ENCODE data around the gene UROD. TPM values are rescaled to one million over a fixed set of nuclear protein-coding genes. Genes with fewer than 3 reads are reported as not detected.

Gene UROD
- total RNA-seq, 1 experiment from 2014 or later: 54.3 TPM

- H3K36me3 ChIP-seq (ENCODE audit: control insufficient read depth, insufficient read depth, low read length): no peaks in the 10 kb centered on the region; the same call in none of the 2 replicates
- Mint-ChIP-seq H3K9me3 (ENCODE audit: unreplicated experiment) (no peaks in the 10 kb centered on the region), H3K27me3 (ENCODE audit: insufficient read depth, unreplicated experiment) (no peaks in the 10 kb centered on the region), H3K27ac (ENCODE audit: unreplicated experiment) (no peak overlapping the region), H3K4me1 (ENCODE audit: low read depth, unreplicated experiment) (peaks cover 11% of the 10 kb centered on the region), H3K4me3 (ENCODE audit: unreplicated experiment) (no peak overlapping the region), H3K36me3 (ENCODE audit: insufficient read depth, unreplicated experiment) (peaks cover 23% of the 10 kb centered on the region)
- intact Hi-C loops (cut with micrococcal nuclease; ENCODE audit: unreplicated experiment): no loop called here
- BruUV-seq (replicated peaks): no TSS peak
- DNase-seq: no peak
- CTCF ChIA-PET: interaction anchor here (1.1 kb wide), 1 partner anchor 13 kb away, joined by 5 read pairs; no protein-coding TSS in a partner anchor
- no peak overlapping the region for H3K4me3 ChIP-seq (ENCODE audit: low read depth, low read length)
- no peaks in the 10 kb centered on the region for H3K27me3 ChIP-seq (replicated peaks; ENCODE audit: control insufficient read depth, insufficient read depth, low read length)
- no peak for TF ChIP-seq CTCF (IDR thresholded peaks at IDR 0.05; ENCODE audit: insufficient read depth in 1 of 2, low read depth in 1 of 2, low read length in 1 of 2, severe bottlenecking in 1 of 2, unreplicated experiment in 1 of 2)
- H3K4me1 ChIP-seq: no peaks in the 10 kb centered on the region
- H3K9me3 ChIP-seq: no peaks in the 10 kb centered on the region
- POLR2A ChIA-PET: no interaction called here
Measured at GRCh38 chr1:45005761-45006160, 6.3 kb upstream of the UROD start.

- Histone ChIP-seq H3K4me3 (ENCODE audit: low read depth, low read length) (no peak overlapping the region), H3K27me3 (replicated peaks; ENCODE audit: control insufficient read depth, insufficient read depth, low read length) (no peaks in the 10 kb centered on the region), H3K4me1 (peaks cover 4% of the 10 kb centered on the region; the same call in 1 of the 2 replicates), H3K9me3 (no peaks in the 10 kb centered on the region), H3K36me3 (ENCODE audit: control insufficient read depth, insufficient read depth, low read length) (no peaks in the 10 kb centered on the region; the same call in 1 of the 2 replicates)
- Mint-ChIP-seq H3K27ac (ENCODE audit: unreplicated experiment) (no peak overlapping the region), H3K36me3 (ENCODE audit: insufficient read depth, unreplicated experiment) (peaks cover 25% of the 10 kb centered on the region), H3K27me3 (ENCODE audit: insufficient read depth, unreplicated experiment) (no peaks in the 10 kb centered on the region), H3K9me3 (ENCODE audit: unreplicated experiment) (no peaks in the 10 kb centered on the region), H3K4me1 (ENCODE audit: low read depth, unreplicated experiment) (peaks cover 7% of the 10 kb centered on the region), H3K4me3 (ENCODE audit: unreplicated experiment) (no peak overlapping the region)
- DNase-seq: no peak
- BruUV-seq (replicated peaks): no TSS peak
- POLR2A ChIA-PET: no interaction called here
- intact Hi-C loops (cut with micrococcal nuclease; ENCODE audit: unreplicated experiment): no loop called here
- CTCF ChIA-PET: no interaction called here
- no peak for TF ChIP-seq CTCF (IDR thresholded peaks at IDR 0.05; ENCODE audit: insufficient read depth in 1 of 2, low read depth in 1 of 2, low read length in 1 of 2, severe bottlenecking in 1 of 2, unreplicated experiment in 1 of 2)
Measured at GRCh38 chr1:45007311-45007710, 4.7 kb upstream of the UROD start.

DNA sequence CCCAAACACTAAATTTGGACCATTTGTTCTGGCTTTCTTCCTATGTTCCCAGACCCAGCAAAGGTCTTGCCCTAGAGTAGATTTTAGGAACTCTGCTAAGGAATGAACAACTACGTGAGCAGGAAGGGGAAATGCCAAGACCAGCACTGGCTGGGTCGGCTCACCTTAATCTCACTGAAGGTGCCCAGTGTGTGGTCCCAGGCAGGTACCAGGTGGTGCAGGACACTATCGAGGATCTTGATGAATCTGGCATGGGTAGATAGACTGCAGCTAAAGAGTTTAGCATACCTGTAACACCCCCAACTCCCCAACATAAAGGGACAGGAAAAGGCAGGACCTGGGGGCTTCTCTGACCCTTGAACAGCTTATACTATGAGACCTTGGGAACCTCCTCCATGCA, 4.0 kb upstream of the UROD start:
- TF ChIP-seq CTCF (IDR thresholded peaks at IDR 0.05; ENCODE audit: insufficient read depth in 1 of 2, low read depth in 1 of 2, low read length in 1 of 2, severe bottlenecking in 1 of 2, unreplicated experiment in 1 of 2): no peak
- Mint-ChIP-seq H3K27me3 (ENCODE audit: insufficient read depth, unreplicated experiment) (no peaks in the 10 kb centered on the region), H3K4me1 (ENCODE audit: low read depth, unreplicated experiment) (no peaks in the 10 kb centered on the region), H3K9me3 (ENCODE audit: unreplicated experiment) (no peaks in the 10 kb centered on the region), H3K36me3 (ENCODE audit: insufficient read depth, unreplicated experiment) (peaks cover 17% of the 10 kb centered on the region), H3K27ac (ENCODE audit: unreplicated experiment) (no peak overlapping the region), H3K4me3 (ENCODE audit: unreplicated experiment) (no peak overlapping the region)
- no peak overlapping the region for H3K4me3 ChIP-seq (ENCODE audit: low read depth, low read length)
- H3K36me3 ChIP-seq (ENCODE audit: control insufficient read depth, insufficient read depth, low read length): no peaks in the 10 kb centered on the region; the same call in 1 of the 2 replicates
- CTCF ChIA-PET: no interaction called here
- POLR2A ChIA-PET: no interaction called here
- peaks cover 4% of the 10 kb centered on the region; the same call in 1 of the 2 replicates for H3K4me1 ChIP-seq
- no peak for DNase-seq
- H3K9me3 ChIP-seq: no peaks in the 10 kb centered on the region
- H3K27me3 ChIP-seq (replicated peaks; ENCODE audit: control insufficient read depth, insufficient read depth, low read length): no peaks in the 10 kb centered on the region
- BruUV-seq (replicated peaks): no TSS peak
- intact Hi-C loops (cut with micrococcal nuclease; ENCODE audit: unreplicated experiment): no loop called here

Data from Caco-2 (cell line).